Eye (tissue), 1 donor: Measurements from ENCODE around the gene GSG1L.
"Not testable (repeated sequence)": the region's sequence is repeated elsewhere in the genome, so short reads cannot be mapped to it uniquely, and the experiment has no call there.

Experiments used
- DNase-seq: peaks from one replicate; pipeline ENCODE4 v3.0.0-alpha.2; 2015

Gene GSG1L

GRCh38 chr16:27747946-27748345 lies 315.6 kb downstream of the GSG1L start:
- DNase-seq = no peak

- no peak for DNase-seq
Measured at GRCh38 chr16:27746076-27746855, 317.2 kb downstream of the GSG1L start.

- DNase-seq = no peak
Measured at GRCh38 chr16:27745348-27745747, 318.2 kb downstream of the GSG1L start.

- DNase-seq = no peak
Measured at GRCh38 chr16:27743963-27744362, 319.6 kb downstream of the GSG1L start.

- not testable (repeated sequence) for DNase-seq
Measured at GRCh38 chr16:27743001-27743400, 320.5 kb downstream of the GSG1L start.

- no peak for DNase-seq
Measured at GRCh38 chr16:27742333-27742732, 321.2 kb downstream of the GSG1L start.

- no peak for DNase-seq
Measured at GRCh38 chr16:27740496-27741201, 322.9 kb downstream of the GSG1L start.

GRCh38 chr16:27739606-27740357 lies 323.7 kb downstream of the GSG1L start:
- no peak for DNase-seq

GRCh38 chr16:27738596-27738995 lies 324.9 kb downstream of the GSG1L start:
- no peak for DNase-seq
